Measurements from ENCODE around the gene LRRC49.

DNA sequence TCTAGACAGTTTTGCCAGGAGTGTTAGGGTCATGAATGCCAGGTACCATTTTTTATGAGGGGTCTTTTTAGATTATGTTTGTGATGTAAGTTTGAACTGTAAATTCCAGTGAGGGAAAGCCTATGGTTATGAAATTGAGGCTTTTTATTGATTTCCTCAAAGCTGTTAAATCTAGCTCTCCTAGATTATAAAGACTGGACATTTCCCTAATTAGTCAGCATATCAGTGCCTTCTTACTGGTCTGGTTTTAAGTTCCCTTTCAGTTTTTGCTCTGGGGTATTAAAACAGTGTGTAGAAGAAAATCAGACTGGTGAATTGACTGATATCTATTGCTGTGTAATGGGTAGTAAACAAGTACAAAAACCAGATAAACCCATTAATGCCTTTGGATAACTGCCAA, 39.2 kb downstream of the LRRC49 start:
- no peak for TF ChIP-seq POLR2A (IDR thresholded peaks at IDR 0.05)
- TF ChIP-seq CTCF (IDR thresholded peaks at IDR 0.05), result no peak

Data from adrenal gland (tissue), 5 donors.